Astrocyte (in vitro differentiated cells and primary cell): ENCODE data around the gene NDUFAF8.

ENCODE experiments used
- CTCF ChIP-seq: IDR thresholded peaks from 2 replicates; pipeline ENCODE4 v1.5.1; 2011; ENCODE audit warnings: low read depth, mild to moderate bottlenecking, inconsistent platforms, low read length, moderate library complexity; ENCODE audit not compliant: insufficient read depth
- EZH2 ChIP-seq: IDR thresholded peaks from 2 replicates; pipeline ENCODE4 v1.6.1; 2012; ENCODE audit warnings: mild to moderate bottlenecking, low read length, inconsistent platforms; ENCODE audit not compliant: insufficient read depth

- no peak for TF ChIP-seq CTCF
- TF ChIP-seq EZH2: no peak
Observed at GRCh38 chr17:81209141-81209540, 30.0 kb upstream of the NDUFAF8 start.
